RPMI7951 (cell line): ENCODE results near the gene ARMC8. TPM values are rescaled to one million over a fixed set of nuclear protein-coding genes. Genes with fewer than 3 reads are reported as not detected.

ENCODE experiments used
- total RNA-seq: library from RNA; depleted of rRNA; stranded (reverse); fragments of >200 nt; shearing (Covaris generic); gene quantifications from 2 replicates; pipeline ENCODE4 v1.2.3, GENCODE V29; 2014; rRNA removed

Gene ARMC8
- total RNA-seq, 1 experiment from 2014 or later, result 67.5 TPM

Other genes with a start within 250 kb of the ARMC8 start
- not detected in 2 replicates for gene CLDN18, start 177.1 kb upstream of the ARMC8 start, total RNA-seq
- 7.4 and 11.1 TPM in 2 replicates for gene DZIP1L, start 71.7 kb upstream of the ARMC8 start, total RNA-seq
- not detected in 2 replicates for gene A4GNT, start 54.9 kb upstream of the ARMC8 start, total RNA-seq
- 22.9 and 25.1 TPM in 2 replicates for gene DBR1, start 12.4 kb upstream of the ARMC8 start, total RNA-seq
- gene NME9, start 142.6 kb downstream of the ARMC8 start, total RNA-seq, result not detected in 2 replicates
- 23.5 and 29.6 TPM in 2 replicates for gene MRAS, start 161.3 kb downstream of the ARMC8 start, total RNA-seq
- gene ESYT3, start 247.3 kb downstream of the ARMC8 start, total RNA-seq, result 0.12 and 0.20 TPM in 2 replicates